Frontal cortex (tissue), 4 donors: ENCODE results near the gene DDA1. TPM values are rescaled to one million over a fixed set of nuclear protein-coding genes. Genes with fewer than 3 reads are reported as not detected.
"Not testable (repeated sequence)": the region's sequence is repeated elsewhere in the genome, so short reads cannot be mapped to it uniquely, and the experiment has no call there.

ENCODE experiments used
- DNase-seq, 2 donors: peaks; one replicate each; pipeline ENCODE4 v3.0.0; 2012; ENCODE audit warnings: low spot score in 2 of 2
- FAIRE-seq: peaks from 2 replicates; lab custom pipeline; 2012; peaks lifted over from hg19 to GRCh38; lab: Jason Lieb, UNC
- total RNA-seq: library from RNA; depleted of rRNA; stranded (reverse); fragments of >200 nt; gene quantifications from one replicate; pipeline ENCODE4 v1.2.3, GENCODE V29; 2014
- donor health status: control.
- donor health status: control.
- donor health status: control.

DDA1 gene
- 10.2 TPM for total RNA-seq

DNA sequence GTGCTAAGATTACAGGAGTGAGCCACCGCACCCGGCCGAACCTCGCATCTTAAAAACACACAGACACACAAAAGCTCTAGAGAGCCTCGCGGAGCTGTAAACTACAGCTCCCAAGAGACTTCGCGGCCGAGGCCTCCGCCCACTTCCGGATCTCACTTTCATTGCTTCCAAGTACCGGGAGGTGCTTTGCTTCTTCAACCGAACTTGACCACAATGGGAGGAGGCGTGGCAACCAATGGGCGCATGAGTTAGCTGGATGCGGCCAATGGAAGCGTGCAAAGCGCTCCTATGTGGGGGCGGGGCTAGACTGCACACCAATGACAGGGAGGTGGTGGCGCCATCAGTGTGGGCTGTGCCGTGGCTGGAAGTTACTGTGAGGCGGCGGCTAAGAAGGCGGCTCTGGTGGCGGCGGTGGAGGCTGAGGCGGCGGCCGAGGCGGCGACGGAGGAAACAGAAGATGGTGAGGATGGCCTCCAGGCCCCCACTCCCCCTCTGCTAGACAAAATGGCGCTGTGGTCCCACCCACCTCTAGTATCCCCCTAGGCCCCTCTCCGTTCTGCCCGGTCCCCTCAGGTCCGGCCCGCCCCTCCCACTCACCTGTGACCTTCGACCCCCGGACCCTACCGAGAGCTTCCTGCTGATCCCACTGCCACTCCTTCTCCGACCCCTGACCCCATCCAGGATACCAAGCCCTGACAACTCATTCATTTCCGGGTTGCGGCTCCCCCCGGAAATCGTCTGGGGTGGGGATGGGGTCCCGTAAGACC, at the start of gene DDA1:
Gene DDA1 (plus strand): TSS at position 366 of the 767 bp plus-strand sequence. CDS start 92 bp downstream, at position 458.
- peak; percentile 98 for FAIRE-seq
- DNase-seq: peak; percentile 96 to 99

DNA sequence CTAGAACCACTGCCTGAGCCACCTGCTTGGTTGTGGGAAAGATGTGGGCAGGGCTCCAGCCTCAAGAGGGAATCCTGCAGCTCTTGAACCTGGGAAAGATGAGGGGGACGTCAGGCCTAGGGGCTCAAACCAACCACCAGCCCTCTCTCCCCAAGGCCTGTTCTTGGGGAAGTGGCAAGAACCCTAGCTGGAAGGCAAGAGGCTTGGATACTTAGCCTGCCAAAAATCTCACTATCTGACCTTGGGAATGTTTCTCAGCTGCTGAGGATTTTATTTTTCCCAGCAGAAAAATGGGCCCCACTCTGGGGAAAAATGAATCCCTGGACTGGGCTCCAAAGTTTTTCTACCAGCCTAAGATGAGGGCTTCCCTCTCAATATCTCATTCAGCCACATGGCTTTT, 49.4 kb upstream of the DDA1 start:
- no peak for FAIRE-seq

GRCh38 chr19:17260842-17261325, 48.5 kb upstream of the DDA1 start:
- FAIRE-seq (no peak), DNase-seq (peak in 1 of 2 donors; percentile 71)

More for the DNA sequence above, 49.4 kb upstream of the DDA1 start:
- DNase-seq: no peak

DNA sequence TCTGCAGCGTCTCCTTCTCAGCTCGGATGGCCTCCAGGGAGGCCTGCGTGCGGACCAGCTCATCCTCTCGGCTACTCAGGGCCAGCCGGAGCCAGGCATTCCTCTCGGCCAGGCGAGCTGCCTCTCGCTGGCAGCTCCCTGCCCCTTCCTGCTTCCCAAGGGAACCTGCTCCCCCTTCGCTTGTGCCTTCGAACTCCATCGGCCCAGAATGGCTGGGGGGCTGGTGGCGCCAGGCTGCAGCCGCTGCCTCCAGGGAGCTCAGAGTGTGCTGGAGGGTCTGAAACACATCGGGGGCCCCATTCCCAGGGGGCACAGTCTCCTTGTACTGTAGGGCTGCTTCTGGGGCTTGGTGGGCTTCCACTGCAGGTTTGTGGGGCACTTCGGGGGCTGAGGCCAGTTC, 46.8 kb upstream of the DDA1 start:
- DNase-seq (no peak), FAIRE-seq (no peak)

DNA sequence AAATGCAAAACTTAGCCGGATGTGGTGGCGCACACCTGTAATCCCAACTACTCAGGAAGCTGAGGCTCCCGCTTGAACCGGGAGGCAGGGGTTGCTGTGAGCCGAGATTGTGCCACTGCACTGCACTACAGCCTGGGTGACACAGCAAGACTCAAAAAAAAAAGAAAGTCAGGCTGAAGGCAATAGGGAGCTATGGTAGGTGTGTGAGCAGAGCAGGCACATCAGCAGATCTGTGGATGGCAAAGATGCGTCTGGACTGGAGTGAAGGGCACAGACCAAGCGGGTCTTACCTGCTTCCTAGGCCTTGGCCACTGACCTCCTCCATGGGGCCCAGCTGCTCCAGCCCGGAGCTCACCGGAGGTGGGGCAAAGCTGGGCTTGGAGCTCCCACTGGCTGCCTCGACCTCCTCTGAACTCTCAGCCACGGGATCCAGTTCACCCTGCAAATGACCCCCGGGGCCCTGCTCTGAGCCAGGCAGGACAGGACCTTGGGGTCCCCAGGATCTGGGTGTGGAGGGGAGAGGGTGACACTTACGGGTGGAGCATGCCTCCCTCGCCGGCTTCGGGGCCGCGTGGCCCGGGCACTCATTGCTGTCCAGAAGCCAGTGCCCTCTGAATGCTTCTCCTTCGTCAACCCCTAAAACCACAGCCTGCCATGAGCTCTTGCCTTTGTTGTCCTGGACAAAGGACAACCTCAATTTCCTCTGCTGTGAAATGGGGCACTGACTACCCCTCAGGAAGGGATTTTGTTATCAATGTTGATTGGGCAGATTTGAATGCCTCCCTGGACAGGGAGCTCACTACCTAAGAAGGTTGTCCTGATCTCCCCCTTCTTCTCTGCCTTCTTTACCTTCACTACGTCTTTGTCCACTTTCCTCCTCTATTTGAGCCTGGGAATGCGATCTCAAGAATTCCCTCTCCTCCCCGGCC, 45.4 kb upstream of the DDA1 start:
- FAIRE-seq: no peak
- DNase-seq: no peak

DNA sequence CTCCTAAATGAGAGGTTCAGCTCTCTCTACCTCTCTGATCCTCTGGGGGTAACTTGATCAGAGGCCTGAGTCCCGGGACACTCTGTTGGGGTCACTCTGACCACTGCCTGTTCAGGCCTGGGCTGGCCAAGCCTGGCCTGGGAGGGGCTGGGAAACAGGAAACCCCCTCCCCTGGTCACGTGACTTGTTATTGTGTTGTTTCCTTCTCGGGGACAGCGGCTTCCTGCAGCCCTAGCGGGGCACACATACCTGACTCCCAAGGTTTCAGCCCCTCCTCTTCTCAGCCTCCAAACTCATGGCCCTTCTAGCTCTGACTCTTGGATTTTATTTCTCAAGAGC, 44.8 kb upstream of the DDA1 start, which contains the start of gene USHBP1:
Gene USHBP1 (minus strand): TSS at position 105 of the 339 bp plus-strand sequence. CDS start 446 bp downstream, outside the sequence.
- FAIRE-seq (no peak), DNase-seq (no peak)

DNA sequence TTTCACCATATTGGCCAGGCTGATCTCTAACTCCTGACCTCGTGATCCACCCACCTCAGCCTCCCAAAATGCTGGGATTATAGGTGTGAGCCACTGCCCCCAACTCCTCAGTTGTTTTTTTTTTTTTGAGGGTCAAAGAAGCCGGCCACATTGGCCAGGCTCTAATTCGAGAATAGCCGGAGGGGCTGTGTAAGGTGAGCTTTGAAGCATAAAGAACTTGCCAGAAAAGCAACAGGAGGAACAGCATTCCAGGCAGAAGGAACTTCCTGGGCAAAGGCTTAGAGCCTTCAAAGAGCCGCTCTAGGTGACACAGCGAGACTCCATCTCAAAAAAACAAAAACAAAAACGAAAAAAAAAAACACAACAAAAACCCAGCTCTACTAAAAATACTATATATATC, 43.3 kb upstream of the DDA1 start:
- FAIRE-seq: no peak
- no peak for DNase-seq

- FAIRE-seq: no peak
- no peak for DNase-seq
Measured at GRCh38 chr19:17266589-17266974, 42.8 kb upstream of the DDA1 start.

GRCh38 chr19:17266975-17267788, 42.2 kb upstream of the DDA1 start, which contains the start of gene BABAM1:
BABAM1 (plus strand) TSS chr19:17267443; CDS start chr19:17268807, 1,364 bp downstream.
- peak; percentile 97 to 98 for DNase-seq
- peak; percentile 99 for FAIRE-seq

- FAIRE-seq: no peak
- no peak for DNase-seq
Measured at GRCh38 chr19:17268754-17269153, 40.6 kb upstream of the DDA1 start.

GRCh38 chr19:17274892-17275291, 34.5 kb upstream of the DDA1 start:
- not testable (repeated sequence) for DNase-seq, FAIRE-seq

DNA sequence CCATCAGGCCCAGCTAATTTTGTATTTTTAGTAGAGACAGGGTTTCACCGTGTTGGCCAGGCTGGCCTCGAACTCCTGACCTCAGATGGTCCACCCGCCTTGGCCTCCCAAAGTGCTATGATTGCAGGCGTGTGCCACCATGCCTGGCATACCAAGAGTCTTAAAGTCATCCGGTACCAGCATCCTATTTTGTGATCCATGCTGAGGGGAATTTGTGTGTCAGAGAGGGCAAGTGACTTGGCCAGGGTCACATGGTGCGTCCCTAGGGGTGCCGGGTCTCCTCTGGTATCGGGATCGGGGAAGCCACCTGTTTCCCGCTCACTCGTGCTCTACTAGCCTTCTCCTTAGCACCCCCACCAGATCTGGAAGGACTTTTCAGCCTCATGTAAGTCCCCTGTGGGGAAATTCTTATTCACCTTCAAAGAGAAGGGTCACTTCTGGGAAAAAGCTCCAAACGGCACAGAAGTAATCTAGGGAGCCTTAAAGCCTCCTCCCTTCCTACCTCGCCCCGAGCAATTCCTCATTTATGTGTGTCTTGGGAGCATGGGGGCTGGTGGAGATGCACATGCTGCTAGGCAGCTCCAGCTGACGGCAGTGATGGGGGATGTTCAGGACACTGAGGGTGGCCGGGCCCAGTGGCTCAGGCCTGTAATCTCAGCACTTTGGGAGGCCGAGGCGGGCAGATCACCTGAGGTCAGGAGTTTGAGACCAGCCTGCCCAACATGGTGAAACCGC, 33.8 kb upstream of the DDA1 start:
- no peak for FAIRE-seq
- DNase-seq: no peak

DNA sequence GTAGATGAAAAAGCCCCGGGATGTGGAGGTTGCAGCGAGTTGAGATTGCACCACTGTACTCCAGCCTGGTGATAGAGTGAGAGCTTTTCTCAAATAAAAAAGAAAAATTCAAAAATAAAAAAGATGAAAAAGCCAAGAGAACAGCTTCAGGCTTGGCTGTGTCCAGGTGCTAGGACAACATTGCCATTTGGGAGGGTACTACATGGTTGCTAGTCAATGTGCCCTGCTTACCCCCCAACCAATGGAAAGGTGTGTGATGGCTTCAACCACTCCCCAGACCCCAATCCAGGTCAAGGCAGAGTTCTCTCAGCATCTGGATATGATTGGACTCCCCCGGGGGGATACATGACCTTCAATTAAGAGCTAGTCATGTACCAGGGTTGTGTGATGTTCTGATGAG, 29.9 kb upstream of the DDA1 start:
- FAIRE-seq: no peak
- DNase-seq: no peak

- DNase-seq: no peak
Measured at GRCh38 chr19:17281391-17282304, 27.7 kb upstream of the DDA1 start, which contains the start of gene ANKLE1. ANKLE1 (plus strand) TSS chr19:17281901; CDS start chr19:17281921, 20 bp downstream.

GRCh38 chr19:17282488-17283125, 26.8 kb upstream of the DDA1 start:
- DNase-seq (peak; percentile 83 to 92), FAIRE-seq (no peak)

More at GRCh38 chr19:17281391-17282304, 27.7 kb upstream of the DDA1 start, which contains the start of gene ANKLE1:
- no peak for FAIRE-seq

GRCh38 chr19:17283504-17283996, 25.8 kb upstream of the DDA1 start:
- DNase-seq (no peak), FAIRE-seq (no peak)
